Liver (tissue), 9 donors: ENCODE results near the gene RAB12. TPM values are rescaled to one million over a fixed set of nuclear protein-coding genes. Genes with fewer than 3 reads are reported as not detected.

Experiments
- DNase-seq: peaks from one replicate; pipeline ENCODE4 v3.0.0-alpha.2; 2017; ENCODE audit warnings: low spot score
- H3K27ac ChIP-seq, 2 donors: one replicate each; pipeline ENCODE4 v1.7.0; 2013; ENCODE audit warnings: inconsistent platforms in 2 of 2, low read length in 2 of 2, control low read depth in 1 of 2, low read depth in 1 of 2, mild to moderate bottlenecking in 1 of 2
- H3K27me3 ChIP-seq, 4 donors: one replicate each; pipeline versions ENCODE4 v1.6.1 to v1.7.0; 2013; ENCODE audit warnings: low read length in 3 of 4, inconsistent platforms in 1 of 4, mild to moderate bottlenecking in 1 of 4, moderate library complexity in 1 of 4; ENCODE audit not compliant: control insufficient read depth in 4 of 4, insufficient read depth in 4 of 4
- H3K36me3 ChIP-seq, 4 donors: one replicate each; pipeline versions ENCODE4 v1.6.1 to v1.7.0; 2013; ENCODE audit warnings: low read length in 3 of 4, mild to moderate bottlenecking in 3 of 4, low read depth in 1 of 4, moderate library complexity in 1 of 4; ENCODE audit not compliant: control insufficient read depth in 4 of 4, insufficient read depth in 3 of 4
- H3K4me1 ChIP-seq, 4 donors: one replicate each; pipeline versions ENCODE4 v1.6.1 to v1.7.0; 2013; ENCODE audit warnings: low read length in 3 of 4, mild to moderate bottlenecking in 3 of 4, moderate library complexity in 1 of 4; ENCODE audit not compliant: control insufficient read depth in 4 of 4, insufficient read depth in 4 of 4
- H3K4me3 ChIP-seq, 3 donors: one replicate each; pipeline versions ENCODE4 v1.6.1 to v1.7.0; 2013; ENCODE audit warnings: low read length in 3 of 3, control low read depth in 1 of 3, low read depth in 1 of 3, mild to moderate bottlenecking in 1 of 3
- H3K9ac ChIP-seq, 2 donors: one replicate each; pipeline ENCODE4 v1.7.0; 2013; ENCODE audit warnings: low read length in 2 of 2, mild to moderate bottlenecking in 2 of 2, moderate library complexity in 2 of 2, control low read depth in 1 of 2, low read depth in 1 of 2
- H3K9me3 ChIP-seq, 4 donors: one replicate each; pipeline versions ENCODE4 v1.6.1 to v1.7.0; 2013; ENCODE audit warnings: low read length in 3 of 4; ENCODE audit not compliant: control insufficient read depth in 4 of 4
- ATF3 ChIP-seq: IDR thresholded peaks from 2 replicates; pipeline ENCODE4 v1.6.1; 2016; ENCODE audit warnings: antibody characterized with exemption
- CTCF ChIP-seq: fragments of 150-350 bp; IDR thresholded peaks from 2 replicates; pipeline ENCODE4 v1.5.1; 2017; ENCODE audit warnings: improper control_type of control experiment, low read depth, low read length; ENCODE audit not compliant: missing input control
- EGR1 ChIP-seq, 2 donors: IDR thresholded peaks; 2 replicates each; pipeline ENCODE4 v1.6.1; 2016 to 2018; ENCODE audit warnings: antibody characterized with exemption in 2 of 2, low read depth in 2 of 2
- FOXA1 ChIP-seq: IDR thresholded peaks from 2 replicates; pipeline ENCODE4 v1.6.1; 2016; ENCODE audit warnings: antibody characterized with exemption
- FOXA2 ChIP-seq: IDR thresholded peaks from 2 replicates; pipeline ENCODE4 v1.6.1; 2016; ENCODE audit warnings: antibody characterized with exemption
- HNF4A ChIP-seq, 2 donors: conservative IDR thresholded peaks; 2 replicates each; pipeline ENCODE4 v1.6.1; 2016; ENCODE audit warnings: antibody characterized with exemption in 2 of 2, mild to moderate bottlenecking in 2 of 2
- HNF4G ChIP-seq: IDR thresholded peaks from 2 replicates; pipeline ENCODE4 v1.6.1; 2016; ENCODE audit warnings: antibody characterized with exemption
- JUND ChIP-seq, 2 donors: IDR thresholded peaks; 2 replicates each; pipeline ENCODE4 v1.6.1; 2016; ENCODE audit warnings: antibody characterized with exemption in 2 of 2
- MAX ChIP-seq: IDR thresholded peaks from 2 replicates; pipeline ENCODE4 v1.6.1; 2016; ENCODE audit warnings: antibody characterized with exemption
- NR2F2 ChIP-seq: IDR thresholded peaks from 2 replicates; pipeline ENCODE4 v1.6.1; 2016; ENCODE audit warnings: antibody characterized with exemption
- RAD21 ChIP-seq, 2 donors: IDR thresholded peaks; 2 replicates each; pipeline ENCODE4 v1.6.1; 2016; ENCODE audit warnings: antibody characterized with exemption in 2 of 2, mild to moderate bottlenecking in 2 of 2
- REST ChIP-seq: IDR thresholded peaks from 2 replicates; pipeline ENCODE4 v1.6.1; 2016; ENCODE audit warnings: antibody characterized with exemption, mild to moderate bottlenecking
- RXRA ChIP-seq, 2 donors: IDR thresholded peaks; 2 replicates each; pipeline ENCODE4 v1.6.1; 2017 to 2018; ENCODE audit warnings: antibody characterized with exemption in 2 of 2, mild to moderate bottlenecking in 1 of 2
- SP1 ChIP-seq: IDR thresholded peaks from 2 replicates; pipeline ENCODE4 v1.6.1; 2018; ENCODE audit warnings: antibody characterized with exemption, mild to moderate bottlenecking
- TAF1 ChIP-seq: conservative IDR thresholded peaks from 2 replicates; pipeline ENCODE4 v1.6.1; 2016; ENCODE audit warnings: antibody characterized with exemption, mild to moderate bottlenecking
- YY1 ChIP-seq: IDR thresholded peaks from 2 replicates; pipeline ENCODE4 v1.6.1; 2016; ENCODE audit warnings: antibody characterized with exemption, mild to moderate bottlenecking
- ZBTB33 ChIP-seq: IDR thresholded peaks from 2 replicates; pipeline ENCODE4 v1.6.1; 2016; ENCODE audit warnings: antibody characterized with exemption
- WGBS: extraction: QIAGEN DNeasy Blood & Tissue Kit; methylation state at CpG from one replicate; pipeline ENCODE4 v1.1.7; 2013; 5-methylcytosine and 5-hydroxymethylcytosine counted together
- polyA plus RNA-seq, 2 donors: library from polyadenylated mRNA; stranded (reverse) in 1 of 2; unstranded in 1 of 2; fragments of 200-250 nt in 1 of 2; fragments of >200 nt in 1 of 2; fragmentation: Nextera tagmentation in 1 of 2; extraction: Ambion mirVana in 1 of 2; gene quantifications; one replicate each; pipeline versions ENCODE4 v1.2.1 to v1.2.3, GENCODE V29; 2013 to 2015
- total RNA-seq, 2 donors: library from RNA; depleted of rRNA; stranded (reverse); fragments of >200 nt; gene quantifications; one replicate each; pipeline ENCODE4 v1.2.3, GENCODE V29; 2014
- donor health status: healthy.
- donor health status: healthy.
- donor health status: healthy.
- donor health status: healthy.
- donor health status: healthy.

RAB12 gene
- total and polyA plus RNA-seq, 4 donors, result 5.0 to 25.9 (median 14.9) TPM

GRCh38 chr18:8669571-8669970 lies 60.3 kb downstream of the RAB12 start:
- DNase-seq, result no peak
- H3K9ac ChIP-seq, result no peak overlapping the region
- no peaks in the 10 kb centered on the region for H3K4me1 ChIP-seq
- no peak overlapping the region for H3K4me3 ChIP-seq
- no peaks in the 10 kb centered on the region for H3K9me3 ChIP-seq
- TF ChIP-seq RAD21 (IDR thresholded peaks at IDR 0.05) (no peak), ATF3 (no peak), NR2F2 (no peak), CTCF (no peak), HNF4G (no peak), YY1 (no peak), MAX (no peak), RXRA (IDR thresholded peaks at IDR 0.05) (no peak), EGR1 (IDR thresholded peaks at IDR 0.05; ENCODE audit: low read depth in 2 of 2) (no peak), ZBTB33 (no peak), FOXA1 (no peak), FOXA2 (no peak), HNF4A (conservative IDR thresholded peaks at IDR 0.05) (no peak), TAF1 (no peak)
- H3K27ac ChIP-seq, result no peak overlapping the region
- H3K27me3 ChIP-seq, result no peaks in the 10 kb centered on the region
- no peaks in the 10 kb centered on the region for H3K36me3 ChIP-seq
- 83% methylated on average over 4 of the region's 4 CpGs for WGBS

- 91% methylated on average over 9 of the region's 9 CpGs for WGBS
These were observed 64.3 kb downstream of the RAB12 start for GRCh38 chr18:8673256-8674209.

More at GRCh38 chr18:8673256-8674209, 64.3 kb downstream of the RAB12 start:
- Histone ChIP-seq H3K9ac (no peak overlapping the region), H3K4me1 (no peaks in the 10 kb centered on the region), H3K9me3 (no peaks in the 10 kb centered on the region), H3K36me3 (no peaks in the 10 kb centered on the region), H3K27ac (no peak overlapping the region), H3K4me3 (no peak overlapping the region), H3K27me3 (no peaks in the 10 kb centered on the region)
- TF ChIP-seq NR2F2, result no peak
- TF ChIP-seq RAD21 (IDR thresholded peaks at IDR 0.05), result no peak
- TF ChIP-seq REST, result no peak
- TF ChIP-seq CTCF, result no peak
- no peak for TF ChIP-seq JUND (IDR thresholded peaks at IDR 0.05)
- TF ChIP-seq SP1, result no peak
- no peak for TF ChIP-seq ZBTB33
- no peak for TF ChIP-seq ATF3
- TF ChIP-seq EGR1 (IDR thresholded peaks at IDR 0.05; ENCODE audit: low read depth in 2 of 2), result no peak
- TF ChIP-seq TAF1, result no peak
- no peak for TF ChIP-seq RXRA (IDR thresholded peaks at IDR 0.05)
- TF ChIP-seq HNF4G, result no peak
- no peak for TF ChIP-seq YY1
- no peak for DNase-seq
